CD4-positive, alpha-beta T cell treated with Interleukin-21 for 1 hour (primary cell): ENCODE data around the gene ATP6V0A4.
"Not testable (repeated sequence)": the region's sequence is repeated elsewhere in the genome, so short reads cannot be mapped to it uniquely, and the experiment has no call there.

Experiments
- DNase-seq: peaks from one replicate; pipeline ENCODE4 v3.0.0-alpha.2; 2020

ATP6V0A4 gene

DNA sequence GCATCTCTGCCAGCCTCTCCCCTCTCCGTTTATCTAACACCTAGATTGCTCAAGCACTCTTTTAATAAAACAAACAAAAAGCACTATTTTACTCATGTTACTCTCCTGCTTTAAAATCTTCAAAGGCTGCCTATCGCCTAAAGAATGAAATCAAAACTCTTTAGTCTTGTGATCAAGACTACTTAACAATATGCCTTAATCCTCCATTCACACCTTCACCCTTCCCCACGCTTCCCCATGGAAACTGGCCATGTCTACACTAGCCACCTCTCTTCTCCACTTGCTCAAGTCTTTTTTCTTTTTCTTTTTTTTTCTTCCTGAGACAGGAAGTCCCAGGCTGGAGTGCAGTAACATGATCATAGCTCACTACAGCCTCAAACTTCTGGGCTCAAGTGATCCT lies 48.0 kb downstream of the ATP6V0A4 start:
- DNase-seq: no peak

DNA sequence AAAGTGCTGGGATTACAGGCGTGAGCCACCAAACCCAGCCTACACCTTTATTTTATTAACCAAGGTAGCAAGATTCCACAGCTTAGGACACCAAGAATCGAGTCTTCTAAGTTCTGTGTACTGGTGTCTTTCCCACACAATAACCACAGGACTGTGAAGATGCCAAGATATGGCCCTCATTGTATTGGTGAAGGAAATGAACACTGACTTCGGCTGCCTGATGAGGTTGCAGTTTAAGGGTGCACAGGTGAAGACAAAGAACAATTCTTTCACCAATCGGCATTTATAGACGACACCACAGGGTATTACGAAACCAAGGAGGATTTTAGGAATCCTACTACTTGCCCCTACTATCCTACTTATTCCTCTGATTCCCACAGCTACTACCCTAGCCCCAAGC lies 49.3 kb downstream of the ATP6V0A4 start:
- no peak for DNase-seq

DNA sequence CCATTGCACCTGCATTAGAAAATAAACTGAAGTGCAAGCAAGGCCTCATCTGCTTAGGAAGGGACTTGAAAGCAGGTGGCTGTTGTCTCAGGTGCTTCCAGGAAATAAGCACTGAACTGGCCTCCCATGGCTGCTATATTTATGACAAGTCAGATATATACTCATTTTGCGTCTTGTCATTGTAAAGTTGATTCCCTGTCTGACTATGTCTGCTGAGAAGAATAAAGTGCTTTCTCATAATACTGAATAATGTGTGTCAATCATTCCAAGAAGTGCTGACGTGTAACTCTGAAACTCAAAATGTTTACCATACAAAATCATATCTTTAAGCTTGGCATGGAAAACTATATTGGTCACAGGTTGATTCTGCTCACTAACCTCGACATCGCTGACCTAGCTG lies 51.9 kb downstream of the ATP6V0A4 start:
- no peak for DNase-seq

DNA sequence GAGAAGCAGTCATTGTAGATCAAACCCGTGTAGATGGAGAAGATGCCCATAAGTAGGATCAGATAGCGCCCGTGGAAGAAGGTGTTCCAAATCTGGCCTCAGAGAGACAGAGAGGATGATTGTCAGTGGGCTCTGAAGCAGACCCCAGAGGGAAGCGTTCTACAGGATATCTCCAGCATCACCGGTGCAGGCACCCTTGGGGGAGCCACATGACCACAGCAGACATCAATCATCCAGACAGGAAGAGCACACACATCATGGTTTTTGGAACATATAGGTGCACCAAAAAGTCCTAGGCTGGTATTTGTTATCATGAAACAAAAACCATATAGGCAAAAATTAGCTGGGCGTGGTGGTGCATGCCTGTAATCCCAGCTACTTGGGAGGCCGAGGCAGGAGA lies 52.8 kb downstream of the ATP6V0A4 start:
- no peak for DNase-seq

DNA sequence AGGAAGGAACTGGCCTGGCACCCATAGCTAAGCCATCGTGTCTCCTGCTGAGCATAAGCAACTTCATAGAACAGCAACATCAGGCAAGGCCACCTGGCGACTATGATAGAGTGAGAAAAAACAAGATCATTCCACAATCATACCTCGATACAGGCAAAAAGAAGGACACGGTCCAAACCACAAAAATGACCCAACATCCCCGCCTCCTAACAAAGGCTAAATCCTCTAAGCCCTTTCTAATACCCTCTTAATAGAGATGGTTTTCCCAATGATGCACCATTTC lies 56.6 kb downstream of the ATP6V0A4 start:
- DNase-seq: no peak

DNA sequence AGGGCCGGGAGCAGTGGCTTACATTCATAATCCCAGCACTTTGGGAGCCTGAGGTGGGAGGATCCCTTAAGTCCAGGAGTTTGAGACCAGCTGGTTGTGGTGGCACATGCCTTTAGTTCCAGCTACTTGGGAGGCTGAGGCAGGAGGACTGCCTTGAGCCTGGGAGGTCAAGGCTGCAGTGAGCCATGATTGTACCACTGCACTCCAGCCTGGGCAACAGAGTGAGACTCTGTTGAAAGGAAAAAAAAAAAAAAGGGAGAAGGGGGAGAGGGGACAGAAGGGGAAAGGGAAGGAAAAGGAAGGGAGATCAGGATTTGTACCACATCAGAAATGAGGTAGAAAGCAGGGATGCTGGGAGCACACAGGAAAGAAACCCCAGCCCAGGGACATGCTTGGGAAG lies 58.1 kb downstream of the ATP6V0A4 start:
- DNase-seq: no peak

DNA sequence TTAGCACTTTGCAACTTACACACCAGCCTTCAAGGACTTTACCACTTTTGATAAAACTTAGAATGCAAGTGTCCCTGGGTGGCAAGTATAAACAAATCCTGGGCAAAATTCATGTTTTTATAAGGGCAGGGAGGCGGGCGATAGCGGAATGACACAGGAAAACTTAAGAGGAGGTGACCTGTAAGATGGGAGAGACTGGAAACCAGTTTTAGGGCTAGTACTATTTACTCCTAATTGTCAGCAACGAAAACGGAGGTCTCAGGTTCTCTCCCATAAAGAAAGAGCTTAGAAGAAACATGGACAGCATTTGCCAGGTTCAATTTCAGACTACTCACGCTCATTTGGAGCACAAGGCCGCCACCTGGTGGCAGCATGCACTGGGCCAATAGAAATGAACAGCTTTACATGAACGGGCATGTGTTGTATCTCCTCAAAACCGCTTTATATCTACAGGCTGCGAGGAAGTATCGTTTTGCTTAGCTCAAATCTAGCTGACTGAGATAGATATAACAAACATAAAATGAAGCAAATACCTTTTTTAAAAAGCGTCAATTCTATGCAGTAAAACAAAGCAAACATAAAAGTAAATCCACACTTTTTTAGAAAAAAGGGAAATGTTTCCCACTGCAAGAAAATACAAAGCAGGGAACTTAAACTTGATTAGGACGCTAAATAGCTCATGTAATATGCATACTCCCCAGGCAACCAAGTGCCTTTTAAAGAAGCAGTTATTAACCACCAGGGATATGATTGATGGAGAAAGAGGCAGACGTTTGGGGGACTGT lies 59.3 kb downstream of the ATP6V0A4 start:
- peak; percentile 84 for DNase-seq

DNA sequence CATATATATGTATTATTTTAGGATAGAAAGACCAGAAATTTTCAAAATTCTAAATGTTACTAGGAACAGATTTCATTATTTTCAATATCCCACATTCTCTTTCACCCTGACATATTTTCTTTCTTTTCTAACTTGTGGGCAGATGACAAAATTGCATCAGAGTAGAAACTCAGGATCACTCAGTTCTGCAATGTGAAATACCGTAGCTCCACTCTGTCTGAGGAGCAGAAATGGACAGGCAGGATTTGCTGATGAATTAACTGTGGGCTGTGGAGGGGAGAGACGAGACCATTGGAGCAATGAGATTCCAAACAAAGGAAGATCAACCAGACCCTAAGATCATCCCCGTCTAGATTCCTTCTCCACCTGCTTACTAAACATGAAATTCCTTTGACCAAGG lies 59.9 kb downstream of the ATP6V0A4 start:
- DNase-seq: no peak

DNA sequence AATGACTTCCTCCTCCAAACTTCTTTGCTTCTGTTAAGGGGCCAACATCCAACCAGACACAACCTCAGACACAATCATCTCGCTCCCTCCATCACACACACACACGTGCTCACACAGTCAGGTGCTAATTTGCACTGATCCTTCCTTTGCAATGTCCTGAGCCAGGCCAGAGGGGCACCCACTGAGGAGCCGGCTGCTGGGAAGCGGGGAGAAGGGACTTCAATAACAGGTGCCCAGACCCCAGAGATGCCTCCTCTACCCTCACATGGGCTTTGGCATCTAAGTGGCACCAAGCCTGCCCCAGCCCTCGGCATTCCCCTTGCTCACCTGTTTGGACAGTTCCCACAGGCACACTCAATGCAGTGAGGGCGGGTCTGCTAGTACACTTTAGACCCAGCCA lies 62.6 kb downstream of the ATP6V0A4 start:
- no peak for DNase-seq

DNA sequence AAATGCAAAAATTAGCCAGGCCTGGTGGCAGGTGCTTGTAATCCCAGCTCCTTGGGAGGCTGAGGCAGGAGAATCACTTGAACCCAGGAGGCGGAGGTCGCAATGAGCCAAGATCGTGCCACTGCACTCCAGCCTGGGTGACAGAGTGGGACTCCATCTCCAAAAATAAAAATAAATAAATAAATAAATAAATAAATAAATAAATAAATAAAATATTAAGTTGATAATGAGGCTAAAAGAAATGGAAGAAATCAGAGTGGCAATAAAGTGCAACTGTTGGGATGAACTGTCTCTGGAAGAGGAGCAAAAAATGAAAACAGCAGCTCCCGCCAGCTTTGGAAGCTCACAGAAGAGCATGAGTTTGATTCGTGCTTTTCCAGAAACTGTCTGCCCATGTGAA lies 66.3 kb downstream of the ATP6V0A4 start:
- not testable (repeated sequence) for DNase-seq

DNA sequence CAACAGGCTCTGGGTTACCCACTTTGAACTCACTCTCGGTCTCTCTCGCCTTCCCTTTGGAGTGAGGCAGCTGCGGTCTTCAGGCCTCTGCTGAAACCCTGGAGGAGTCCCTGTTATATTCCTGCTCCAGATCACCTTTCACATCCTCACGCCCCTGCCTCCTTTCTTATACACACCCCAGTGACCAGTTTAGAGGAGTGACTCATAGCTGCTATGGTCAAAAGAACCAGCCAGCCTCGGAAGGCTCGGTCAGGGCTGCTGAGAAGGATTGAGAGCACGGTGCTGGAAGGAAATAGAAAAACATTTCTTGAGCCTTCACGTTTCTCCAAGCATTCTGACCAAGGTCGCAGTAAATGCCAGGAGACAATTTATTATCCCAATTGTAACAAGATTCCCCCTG lies 68.6 kb downstream of the ATP6V0A4 start:
- no peak for DNase-seq

DNA sequence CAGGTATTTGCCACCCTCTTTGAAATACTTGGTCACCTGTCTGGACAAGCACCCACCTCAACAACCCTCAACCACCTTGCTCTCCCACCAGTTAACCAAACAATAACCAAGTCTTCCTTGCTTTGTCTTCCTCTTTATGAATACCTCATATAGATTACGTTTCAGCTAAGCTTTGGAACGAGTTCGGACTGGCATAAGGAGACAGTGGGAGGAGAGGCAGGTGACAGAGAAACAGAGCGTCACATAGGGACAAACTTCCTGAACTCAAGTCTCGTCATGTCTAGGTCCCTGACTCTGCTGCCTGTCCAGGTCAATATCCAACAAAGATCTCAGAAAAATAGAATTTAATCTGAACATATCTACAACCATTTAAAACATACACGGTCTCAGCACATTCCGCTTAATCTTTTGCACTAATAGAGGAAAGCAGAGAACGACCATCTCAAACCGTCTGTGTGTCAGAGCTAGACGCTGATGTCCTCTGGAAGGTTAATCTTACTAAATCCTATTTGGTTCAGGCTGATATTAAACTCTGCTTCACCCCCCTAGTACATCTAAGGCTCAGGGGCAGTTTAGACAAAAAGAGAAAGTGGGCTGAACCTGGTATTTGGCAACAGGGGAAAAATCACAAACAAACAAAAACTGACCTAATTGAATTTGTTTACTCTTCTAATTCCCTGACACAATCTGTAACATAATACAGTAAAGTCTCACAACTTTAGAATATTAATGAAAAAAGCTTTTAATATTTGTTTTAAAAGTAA lies 70.5 kb downstream of the ATP6V0A4 start:
- no peak for DNase-seq

DNA sequence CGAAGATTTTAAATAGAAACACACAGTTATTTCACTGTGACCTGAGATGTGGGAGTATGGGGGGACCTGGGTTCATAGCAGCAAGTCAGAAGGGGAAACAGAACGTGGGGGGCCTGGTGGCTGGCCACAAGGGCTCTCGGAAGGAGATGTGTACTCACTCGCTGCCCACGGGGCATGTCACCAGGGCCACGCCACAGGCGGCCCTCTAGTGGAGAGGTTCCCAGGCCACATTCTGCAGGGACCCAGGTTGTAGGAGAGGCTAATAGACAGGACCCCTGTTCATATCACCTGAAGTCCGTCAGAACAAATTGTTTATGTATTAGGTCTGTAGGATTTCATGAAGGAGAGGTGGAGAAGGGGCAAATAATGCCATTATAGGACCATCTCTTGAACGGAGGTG lies 71.7 kb downstream of the ATP6V0A4 start:
- no peak for DNase-seq

DNA sequence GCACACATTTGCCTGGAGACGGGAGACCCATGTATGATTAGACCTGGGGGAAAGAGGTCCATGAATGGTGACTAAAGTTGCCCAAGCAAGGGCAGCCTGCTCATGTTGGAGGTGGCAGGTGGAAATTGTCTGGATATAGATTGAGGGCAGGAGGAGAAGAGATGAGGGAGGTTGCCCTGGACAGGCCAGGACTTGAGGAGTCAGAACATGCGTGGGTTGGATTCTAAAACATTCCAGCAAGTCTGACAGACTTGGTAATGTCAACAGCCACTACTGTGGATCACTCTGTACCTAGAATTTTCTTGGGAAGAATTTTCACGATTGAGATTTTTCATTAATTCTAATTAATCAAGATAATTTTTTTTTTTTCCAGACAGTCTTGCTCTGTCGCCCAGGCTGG lies 77.7 kb downstream of the ATP6V0A4 start:
- DNase-seq: no peak

DNA sequence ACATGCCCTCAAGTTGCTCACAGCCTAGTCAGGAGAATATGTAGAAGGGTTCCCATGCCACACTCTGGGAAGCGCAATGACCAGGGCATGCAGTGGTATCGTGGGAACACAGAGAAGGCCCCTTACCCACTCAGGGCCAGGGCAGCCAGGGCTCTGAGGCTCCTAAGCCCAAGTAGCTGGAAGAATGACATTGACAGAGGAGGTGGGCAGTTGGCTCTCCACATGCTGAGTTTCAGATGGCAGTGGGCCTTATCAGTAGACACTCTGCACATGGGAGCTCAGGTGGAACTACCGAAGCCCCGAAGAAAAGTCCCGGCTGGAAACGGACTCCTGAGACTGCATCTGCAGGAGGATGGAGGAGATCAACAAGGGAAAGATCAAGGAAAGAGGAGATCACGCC lies 81.1 kb downstream of the ATP6V0A4 start:
- DNase-seq: no peak

DNA sequence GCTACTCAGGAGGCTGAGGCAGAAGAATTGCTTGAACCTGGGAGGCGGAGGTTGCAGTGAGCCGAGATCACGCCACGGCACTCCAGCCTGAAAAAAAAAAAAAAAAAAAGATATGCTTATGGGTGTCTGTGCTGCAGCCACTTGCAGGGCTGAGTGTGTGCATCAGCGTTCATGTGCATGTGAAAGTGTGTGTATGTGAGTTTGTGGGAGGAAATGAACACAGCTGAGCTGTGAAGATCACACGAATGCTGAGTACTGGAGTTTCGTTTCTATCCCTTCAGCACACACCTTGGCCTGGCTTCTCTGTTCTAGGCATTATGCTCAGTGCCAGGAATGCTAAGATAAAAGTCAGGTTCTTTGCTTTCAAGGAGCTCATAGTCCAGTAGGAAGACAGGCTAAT lies 84.8 kb downstream of the ATP6V0A4 start:
- DNase-seq: no peak

DNA sequence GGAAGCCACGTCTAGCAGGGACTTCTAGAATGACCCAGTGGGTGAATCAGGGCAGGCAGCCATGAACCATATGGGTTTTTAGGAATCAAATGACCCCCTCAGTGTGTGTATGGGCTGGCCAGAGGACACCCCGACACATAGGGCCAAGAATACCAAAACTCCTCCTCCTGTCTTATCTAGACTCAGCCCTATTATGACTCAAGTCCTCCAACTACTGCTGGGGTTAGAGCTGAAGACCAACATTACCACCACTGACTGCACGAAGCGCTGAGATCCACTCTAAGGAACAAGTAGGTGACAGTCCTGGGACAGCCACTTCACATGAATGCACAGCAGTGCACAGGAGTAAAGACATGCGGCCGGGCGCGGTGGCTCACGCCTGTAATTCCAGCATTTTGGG lies 85.3 kb downstream of the ATP6V0A4 start:
- no peak for DNase-seq

DNA sequence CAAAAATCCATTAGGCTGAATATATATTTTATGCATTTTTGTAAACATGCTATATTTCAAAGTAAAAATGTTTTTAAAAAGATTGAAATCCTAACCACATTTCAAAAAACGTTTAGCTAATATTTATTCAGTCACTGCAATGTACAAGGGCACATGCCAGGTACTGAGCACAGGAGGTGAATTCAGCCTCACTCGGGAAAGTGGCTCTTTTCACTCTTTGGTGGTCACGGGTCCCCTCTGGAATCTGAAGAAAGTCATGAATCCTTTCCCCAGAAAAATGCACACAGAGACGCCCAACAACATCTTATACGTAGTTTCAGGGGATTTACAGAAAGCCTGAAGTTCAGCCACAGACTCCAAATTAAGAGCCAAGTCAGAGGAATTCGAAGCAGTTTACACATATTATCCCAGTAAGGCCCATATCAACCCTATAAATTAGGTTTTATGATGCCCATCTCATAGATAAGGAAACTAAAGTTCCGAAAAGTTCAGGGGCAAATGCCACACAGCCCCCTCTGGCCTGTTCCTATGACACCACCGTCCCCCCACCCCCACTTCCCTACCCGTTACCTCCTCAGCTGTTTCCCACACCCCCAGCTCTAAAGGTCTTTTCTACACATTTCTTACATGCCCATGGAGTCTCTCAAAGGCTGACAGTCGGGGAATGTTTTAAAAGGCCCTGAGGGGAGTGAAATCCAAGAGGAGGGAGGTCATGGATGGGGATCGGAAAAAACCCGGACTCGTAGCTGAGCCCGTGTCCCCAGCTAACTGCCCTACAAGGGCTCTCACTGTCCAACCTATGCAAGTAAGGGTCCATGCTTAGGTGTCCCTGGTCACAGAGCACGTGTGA lies 87.2 kb downstream of the ATP6V0A4 start:
- no peak for DNase-seq

DNA sequence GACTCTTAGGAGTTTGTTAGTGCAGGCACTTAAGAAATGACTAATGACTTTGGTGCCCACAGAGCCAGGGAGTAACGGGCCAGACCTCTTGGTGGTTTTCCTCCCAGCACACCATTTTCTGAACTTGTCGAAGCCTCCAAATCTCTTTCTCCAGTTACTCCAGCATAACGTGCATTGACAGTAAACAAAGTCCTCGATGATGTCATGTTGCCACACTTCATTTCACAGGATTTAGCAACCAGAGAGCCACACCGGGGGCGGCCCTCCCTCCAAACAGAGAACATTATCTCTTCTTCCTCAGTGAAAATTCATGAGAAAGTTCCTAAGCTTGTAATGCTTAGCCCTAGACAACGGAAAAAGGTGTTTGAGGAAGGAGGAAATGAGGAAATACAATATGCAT lies 92.8 kb downstream of the ATP6V0A4 start:
- no peak for DNase-seq

DNA sequence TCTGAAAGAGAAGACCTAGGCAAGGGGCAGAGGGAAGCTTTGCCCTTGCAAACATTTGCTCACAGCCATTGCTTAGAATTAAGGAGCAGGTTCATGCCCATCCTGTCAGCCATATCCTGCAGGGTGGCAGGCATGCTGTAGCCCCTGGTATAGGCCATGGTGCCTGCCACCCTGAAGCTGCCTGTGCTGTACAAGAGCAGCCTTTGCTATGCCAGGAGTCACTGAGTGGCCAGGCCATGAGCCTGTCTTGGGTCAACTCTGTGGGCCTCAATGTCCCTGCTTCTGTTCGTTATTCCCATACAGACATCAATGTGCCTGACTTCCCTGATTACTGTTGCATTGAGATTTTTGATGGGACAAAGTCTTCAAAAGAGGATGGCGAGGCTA lies 96.5 kb downstream of the ATP6V0A4 start:
- DNase-seq: no peak

DNA sequence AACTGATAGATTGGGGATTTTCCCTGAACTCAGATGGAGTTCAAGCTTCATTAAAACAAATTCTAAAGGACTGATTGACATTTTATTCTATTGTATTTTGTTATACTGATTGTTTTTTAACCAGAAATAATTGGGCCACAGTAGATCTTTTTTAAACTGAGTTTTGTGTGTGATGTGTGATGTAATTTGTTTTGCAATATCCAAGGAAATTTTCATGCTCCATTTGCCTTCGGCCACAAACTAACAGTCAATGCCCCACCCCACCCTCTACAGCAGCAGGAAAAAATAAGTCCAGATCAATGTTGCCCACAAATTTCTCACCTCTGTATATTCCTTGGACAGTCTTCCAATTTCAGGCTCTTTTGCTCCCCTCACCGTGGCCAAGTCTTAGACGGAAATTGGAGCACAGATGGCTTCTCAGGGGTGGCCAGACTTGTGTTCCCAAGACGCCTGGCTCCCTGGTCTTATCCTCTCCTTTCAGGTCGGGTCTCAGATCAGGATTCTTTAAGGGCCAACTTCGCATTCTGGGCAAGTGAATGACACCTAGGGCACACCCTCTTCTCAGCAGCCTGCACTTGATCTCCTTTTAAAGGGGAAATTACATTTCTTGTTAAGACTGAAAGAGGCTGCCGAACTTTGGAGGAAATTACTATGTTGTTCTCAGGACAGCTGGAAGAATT lies 97.0 kb downstream of the ATP6V0A4 start, which contains the start of gene SVOPL:
Gene SVOPL (minus strand): TSS at position 506 of the 680 bp plus-strand sequence. CDS start 22,317 bp downstream, outside the sequence.
- DNase-seq: no peak

DNA sequence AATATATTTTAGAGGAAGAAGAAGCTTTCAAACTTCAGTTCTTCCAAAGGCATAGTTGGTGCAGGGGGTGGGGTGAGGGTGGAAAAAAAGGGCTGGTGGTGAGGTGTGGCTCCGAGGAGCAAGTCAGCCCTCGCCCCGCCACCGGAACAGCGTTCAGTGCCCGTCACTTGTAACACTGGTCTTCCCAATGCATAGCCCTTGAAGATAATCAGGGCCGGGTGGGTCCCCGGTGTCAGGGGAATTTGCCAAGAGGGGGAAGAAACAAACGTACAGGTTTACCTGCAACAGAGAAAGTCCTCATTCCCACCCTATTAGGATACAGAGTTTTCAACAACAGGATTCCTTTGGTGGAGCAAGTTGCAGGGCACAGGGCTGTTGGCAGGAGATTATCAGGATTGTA lies 98.3 kb downstream of the ATP6V0A4 start:
- DNase-seq: no peak

DNA sequence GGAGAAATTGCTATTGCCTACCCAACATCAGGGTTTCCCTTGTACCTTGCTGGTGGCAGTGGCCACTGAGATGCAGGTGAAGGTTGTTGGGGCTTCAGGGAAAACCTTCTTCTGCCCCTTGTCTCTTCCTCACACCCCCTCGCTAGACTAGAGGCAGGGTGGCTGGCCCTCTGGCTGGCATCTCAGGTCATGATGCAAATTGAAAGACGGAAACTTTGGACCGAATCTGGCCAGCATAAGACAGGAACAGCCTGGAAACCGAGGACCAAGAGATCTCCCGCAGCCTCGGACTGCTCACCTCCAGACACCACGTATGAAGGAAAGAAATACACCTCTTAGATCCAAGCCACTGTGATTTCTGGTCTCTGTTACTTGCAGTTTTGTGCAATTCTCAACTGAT lies 99.7 kb downstream of the ATP6V0A4 start:
- no peak for DNase-seq
